AG20443 (cell line): Measurements from ENCODE around the gene SIGLEC9.

Experiments used
- DNase-seq: peaks from one replicate; pipeline ENCODE4 v3.0.0; 2012; ENCODE audit warnings: low spot score, mixed read lengths

SIGLEC9 gene

DNA sequence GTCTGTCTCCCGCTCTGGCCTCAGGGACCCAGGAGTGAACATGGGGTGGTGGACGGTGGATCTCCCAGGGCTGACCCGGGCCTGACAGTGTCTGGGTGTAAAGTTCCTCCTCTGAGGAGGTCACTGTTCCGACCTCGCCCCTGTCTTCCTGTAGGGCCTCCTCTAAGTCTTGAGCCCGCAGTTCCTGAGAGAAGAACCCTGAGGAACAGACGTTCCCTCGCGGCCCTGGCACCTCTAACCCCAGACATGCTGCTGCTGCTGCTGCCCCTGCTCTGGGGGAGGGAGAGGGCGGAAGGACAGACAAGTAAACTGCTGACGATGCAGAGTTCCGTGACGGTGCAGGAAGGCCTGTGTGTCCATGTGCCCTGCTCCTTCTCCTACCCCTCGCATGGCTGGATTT is at the start of gene SIGLEC9:
SIGLEC9 (plus strand) TSS at position 178 of the 400 bp plus-strand sequence; CDS start at position 247, 69 bp downstream.
- DNase-seq, result no peak

DNA sequence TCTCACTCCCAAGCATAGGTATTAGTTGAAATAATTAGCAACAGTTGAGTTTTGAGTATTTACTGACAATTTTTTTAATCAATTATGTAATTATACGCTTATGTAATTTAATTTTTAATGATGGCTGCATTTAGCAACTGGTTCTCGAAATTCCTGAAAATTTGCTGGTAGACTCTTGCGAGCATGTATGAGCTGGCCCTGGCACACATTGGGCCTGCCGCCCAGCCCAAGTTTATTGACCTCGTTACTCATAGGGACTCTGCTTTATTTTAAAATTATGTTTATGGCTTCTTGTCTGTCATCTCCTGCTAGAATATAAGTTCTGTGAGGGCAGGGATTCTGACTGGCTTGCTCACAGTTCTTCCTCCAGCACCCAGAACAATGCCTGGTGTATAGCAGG is 48.7 kb upstream of the SIGLEC9 start:
- no peak for DNase-seq

DNA sequence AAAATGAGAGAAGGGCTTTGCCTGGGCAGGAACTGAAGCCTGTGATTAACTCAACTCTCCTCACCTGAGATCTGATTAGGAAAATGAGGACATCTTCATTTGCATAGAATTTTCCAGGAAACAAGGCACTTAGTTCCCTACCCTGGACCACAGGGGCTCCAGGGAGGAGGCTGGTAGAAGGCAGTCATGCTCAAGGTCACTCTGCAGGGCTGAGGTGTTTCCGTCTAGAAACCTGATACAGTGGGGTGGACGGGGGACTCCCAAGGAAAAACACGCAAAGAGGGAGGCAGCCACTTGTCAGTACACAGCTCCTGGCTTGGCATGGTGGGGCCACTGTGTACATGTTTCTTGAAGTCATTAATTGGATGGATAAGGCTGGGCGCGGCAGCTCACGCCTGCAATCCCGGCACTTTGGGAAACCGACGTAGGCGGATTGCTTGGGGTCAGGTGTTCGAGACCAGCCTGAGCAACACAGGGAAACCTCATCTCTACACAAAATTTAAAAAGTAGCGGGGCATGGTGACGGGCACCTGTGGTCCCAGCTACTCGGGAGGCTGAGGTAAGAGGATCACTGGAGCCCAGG is 48.0 kb upstream of the SIGLEC9 start:
- no peak for DNase-seq

DNA sequence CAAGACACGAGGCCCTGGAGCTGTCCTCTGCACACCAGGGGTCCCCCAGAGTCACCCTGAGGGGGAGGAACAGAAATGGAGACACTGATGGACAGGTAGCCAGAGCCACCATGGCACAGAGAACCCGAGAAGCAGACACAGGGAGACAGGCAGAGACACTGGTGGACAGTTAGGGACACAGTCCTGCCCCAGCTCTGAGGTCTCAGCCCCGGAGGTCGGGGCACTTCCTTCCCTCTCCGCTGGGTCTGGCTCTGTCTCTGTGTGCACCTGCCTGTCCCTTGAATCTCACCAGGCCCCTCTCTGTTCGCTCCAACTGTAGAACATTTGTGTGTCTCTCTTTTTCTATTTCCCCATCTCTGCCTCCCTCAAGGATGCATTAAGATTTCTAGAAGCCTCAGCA is 46.6 kb upstream of the SIGLEC9 start:
- DNase-seq, result no peak

DNA sequence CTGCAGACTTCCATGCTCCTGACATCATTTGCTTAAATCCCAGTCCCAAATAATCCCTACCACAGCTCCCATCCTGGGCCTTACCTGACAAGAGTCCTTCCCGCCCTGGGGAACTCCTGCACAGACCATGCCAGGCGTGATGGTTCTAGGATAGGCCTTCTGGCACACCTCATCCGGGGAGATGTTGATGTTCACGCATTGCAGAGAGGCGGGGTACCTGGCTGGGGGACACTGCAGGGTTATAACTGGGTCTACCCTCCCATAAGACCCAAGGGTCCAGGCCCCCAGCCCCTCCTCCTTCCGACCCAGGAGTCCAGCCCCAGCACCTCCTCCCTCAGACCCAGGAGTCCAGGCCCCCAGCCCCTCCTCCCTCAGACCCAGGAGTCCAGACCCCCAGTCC is 46.0 kb upstream of the SIGLEC9 start:
- DNase-seq, result no peak

DNA sequence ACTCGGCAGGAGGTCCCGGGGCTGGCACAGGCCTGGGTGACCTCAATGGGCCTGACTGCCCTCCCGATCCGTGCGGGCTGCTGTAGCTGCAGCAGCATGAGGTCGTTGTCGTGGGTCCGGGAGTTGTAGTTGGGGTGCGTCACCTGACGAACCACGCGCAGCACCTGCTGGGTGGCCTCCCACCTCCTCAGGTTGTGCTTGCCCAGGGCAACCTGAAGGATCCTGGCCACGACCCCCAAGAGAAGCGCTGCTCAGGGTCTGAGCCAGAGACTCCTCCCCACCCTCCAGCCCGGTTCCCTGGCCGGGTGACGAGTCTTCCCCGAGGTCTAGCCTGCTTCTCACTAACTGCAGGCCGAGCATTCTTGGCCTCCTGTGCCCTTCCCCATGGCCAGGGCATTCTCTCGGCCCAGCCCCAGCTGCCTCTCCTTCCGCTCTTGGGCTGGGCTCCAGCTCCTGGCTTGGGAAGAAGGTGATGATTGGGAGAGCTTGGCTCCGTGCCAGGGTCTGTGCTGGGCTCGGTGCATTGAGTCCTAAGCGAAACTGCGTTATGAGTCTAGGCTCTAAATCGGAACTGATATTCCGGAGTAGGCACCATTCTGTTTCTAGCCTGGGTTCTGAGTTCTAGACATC is 45.1 kb upstream of the SIGLEC9 start:
- no peak for DNase-seq

DNA sequence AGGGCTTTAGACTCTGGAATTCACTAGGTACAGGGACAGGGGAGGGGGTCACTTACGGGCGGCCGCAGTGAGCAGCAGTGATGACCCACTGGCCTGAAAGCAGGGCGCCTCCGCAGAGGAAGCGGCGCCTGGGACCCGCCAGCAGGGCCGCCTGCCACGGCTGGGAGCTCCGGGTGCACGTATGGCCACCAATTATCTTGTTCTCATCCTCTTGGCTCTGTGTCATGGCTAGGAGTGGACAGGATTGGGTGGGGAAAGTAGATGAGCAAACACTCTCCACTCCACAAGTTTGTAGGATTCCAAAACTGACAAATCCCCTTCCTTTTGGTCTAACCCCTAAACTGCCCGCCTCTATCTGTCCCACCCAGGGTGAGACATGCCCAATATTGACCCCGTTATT is 43.2 kb upstream of the SIGLEC9 start:
- no peak for DNase-seq

DNA sequence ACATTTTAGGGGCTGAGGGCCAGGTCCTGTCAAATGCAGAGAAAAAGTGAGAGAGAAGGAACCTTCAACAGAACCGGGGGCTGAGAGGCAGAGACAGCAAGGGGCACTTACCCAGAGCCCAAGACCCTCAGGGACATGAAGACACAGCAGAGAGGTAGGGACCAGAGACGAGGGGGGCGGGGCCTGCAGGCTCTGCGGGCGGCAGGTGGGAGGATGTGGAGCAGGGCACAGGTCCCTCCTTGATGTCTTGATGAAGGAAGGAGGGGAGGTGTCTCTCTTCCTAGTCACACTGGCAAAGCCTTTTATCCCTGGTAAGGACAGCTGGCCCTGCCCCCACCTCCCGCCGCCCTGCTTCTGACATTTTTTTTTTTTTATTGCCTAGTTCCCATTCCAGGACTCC is 42.1 kb upstream of the SIGLEC9 start, which contains the start of gene KLK14:
KLK14 (minus strand) TSS at position 277 of the 400 bp plus-strand sequence; CDS start at position 4, 273 bp downstream.
- DNase-seq, result no peak

DNA sequence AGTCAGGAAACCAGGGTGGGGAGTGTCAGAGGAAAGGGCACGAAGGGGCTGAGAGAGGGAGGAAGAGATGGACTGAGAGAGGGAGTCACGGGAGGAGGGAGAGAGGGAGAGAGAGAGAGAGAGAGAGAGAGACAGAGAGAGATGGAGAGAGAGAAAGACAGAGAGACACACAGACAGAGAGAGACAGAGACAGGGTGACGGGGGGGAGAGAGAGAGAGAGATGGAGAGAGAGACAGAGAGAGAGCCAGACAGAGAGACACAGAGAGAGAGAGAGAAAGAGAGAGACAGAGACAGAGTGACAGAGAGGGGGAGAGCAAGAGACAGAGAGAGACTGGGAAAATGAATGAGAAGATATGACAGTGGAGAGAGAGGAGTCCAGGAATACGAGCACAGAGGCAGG is 41.5 kb upstream of the SIGLEC9 start:
- no peak for DNase-seq

DNA sequence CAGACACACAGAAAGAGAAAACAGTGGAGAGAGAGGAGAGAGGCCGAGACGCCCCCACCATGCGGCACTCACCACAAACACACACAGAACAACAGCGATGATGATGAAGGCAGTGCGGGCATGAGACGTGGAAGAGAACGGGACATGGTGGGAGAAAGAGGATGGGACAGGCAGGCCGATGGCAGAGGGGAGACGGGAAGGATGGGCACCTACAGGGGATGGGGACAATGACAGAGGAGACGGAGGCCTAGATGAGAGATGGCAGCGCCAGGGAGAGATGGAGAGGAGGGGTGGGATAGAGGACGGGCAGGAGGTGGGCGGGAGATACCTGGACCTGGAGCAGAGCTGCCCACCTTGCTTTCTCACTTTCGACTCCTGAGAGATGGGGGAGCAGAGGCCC is 40.9 kb upstream of the SIGLEC9 start:
- no peak for DNase-seq

DNA sequence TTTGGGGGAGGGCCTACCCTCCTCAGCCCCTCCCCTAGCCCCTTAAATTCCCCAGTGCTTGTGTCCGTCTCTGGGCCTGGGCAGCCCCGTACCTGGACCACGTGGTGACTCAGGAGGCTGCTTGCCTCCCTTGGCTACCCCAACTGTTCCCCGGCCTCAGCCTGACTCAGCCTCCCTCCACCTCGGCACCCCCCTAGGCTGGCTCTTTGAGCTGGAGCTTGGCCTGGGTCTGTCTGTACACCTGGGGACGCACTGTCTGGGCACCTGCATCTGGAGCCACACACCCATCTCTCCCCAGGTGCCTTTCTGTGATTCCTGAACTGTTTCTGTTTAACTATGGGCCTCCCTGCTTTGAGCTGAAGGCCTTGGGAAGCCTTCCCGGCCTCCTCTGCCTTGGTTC is 40.2 kb upstream of the SIGLEC9 start:
- no peak for DNase-seq

DNA sequence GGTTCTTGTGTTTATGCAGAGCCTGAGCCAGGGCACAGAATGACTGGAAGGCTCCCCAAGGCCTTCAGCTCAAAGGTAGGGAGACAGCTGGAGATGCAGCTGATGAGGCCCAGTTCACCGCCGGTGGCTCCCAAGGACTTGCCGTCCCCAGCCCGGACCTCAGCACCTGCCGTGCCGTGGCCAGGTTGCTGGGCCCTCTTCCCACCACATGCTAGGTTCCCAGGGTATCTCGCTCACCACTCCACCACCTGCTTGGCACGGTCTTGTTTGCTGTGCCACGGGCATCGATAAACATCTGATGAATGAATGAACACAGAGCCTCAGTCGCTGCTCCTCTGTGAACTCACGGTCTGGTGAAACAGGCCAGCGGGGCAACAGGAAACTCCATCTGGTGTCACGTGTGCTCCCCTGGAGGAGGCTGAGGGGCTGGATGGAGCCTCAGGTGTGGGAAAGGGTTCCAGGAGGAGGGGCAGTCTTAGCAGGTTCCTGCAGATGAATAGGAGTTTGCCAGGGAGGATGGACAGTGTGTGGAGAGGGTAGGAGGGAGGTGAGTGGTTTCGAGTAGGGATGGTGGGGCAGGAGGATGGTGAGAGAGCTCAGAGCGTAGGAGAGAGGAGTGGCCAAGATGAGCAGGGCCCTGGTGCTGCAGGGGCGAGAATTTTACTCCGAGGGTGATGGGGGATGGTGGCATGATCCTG is 38.4 kb upstream of the SIGLEC9 start:
- no peak for DNase-seq

DNA sequence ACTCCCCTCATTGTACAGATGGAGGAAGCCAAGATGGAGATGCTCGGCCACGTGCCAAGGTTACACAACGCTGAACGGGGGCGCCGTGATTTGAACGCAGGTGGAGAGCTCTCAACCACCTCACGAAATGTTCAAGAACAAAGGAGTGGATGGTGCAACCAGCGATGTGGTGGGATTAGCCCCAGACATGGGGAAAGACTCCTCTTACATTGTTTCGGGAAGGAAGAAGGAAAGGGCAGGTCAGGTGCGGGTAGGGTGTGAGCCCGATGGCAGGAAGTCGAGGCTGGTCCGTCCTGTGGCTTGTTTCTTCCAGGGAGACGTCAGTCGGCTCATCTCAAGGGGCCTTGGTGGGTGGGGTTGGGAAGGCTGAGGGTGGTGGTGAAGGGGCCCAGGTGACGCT is 34.9 kb upstream of the SIGLEC9 start:
- DNase-seq, result no peak

DNA sequence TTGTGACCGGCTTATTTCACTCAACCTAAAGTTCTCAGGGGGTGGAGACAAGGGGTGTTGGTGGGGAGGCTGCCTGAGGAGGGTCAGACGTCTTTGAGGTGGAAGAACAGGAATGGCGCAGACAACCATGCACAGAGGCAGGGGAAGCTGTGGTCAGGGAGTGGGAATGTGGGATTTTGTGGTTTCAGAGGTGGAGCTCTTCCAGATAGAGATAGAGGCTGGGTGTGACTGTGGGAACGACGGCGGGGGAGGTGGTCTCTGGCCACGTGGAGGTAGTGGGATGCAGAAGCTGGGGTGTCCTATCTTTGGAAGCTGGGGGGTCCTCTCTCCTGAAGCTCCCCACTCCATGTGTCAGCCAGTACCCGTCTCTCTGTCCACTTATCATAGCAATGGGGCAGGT is 34.2 kb upstream of the SIGLEC9 start:
- DNase-seq, result no peak

DNA sequence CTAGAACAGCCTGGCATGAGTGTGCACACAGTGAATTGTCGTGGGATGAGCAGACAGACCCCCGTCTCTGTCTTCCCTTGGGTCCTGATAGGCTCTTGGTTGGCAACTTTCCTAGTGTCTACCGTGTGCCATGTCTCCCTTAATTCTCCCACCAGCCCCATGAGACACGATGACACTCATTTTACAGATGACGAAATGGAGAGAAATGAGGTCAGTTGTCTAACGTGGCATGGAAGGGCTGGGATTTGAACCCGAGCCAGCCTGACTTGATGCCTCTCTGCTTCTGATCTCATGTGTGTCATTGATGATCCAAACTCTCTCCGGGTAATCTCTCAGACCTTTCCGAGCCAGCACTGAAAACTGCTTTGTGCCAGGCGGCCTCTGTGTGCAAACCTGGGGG is 33.6 kb upstream of the SIGLEC9 start:
- no peak for DNase-seq

DNA sequence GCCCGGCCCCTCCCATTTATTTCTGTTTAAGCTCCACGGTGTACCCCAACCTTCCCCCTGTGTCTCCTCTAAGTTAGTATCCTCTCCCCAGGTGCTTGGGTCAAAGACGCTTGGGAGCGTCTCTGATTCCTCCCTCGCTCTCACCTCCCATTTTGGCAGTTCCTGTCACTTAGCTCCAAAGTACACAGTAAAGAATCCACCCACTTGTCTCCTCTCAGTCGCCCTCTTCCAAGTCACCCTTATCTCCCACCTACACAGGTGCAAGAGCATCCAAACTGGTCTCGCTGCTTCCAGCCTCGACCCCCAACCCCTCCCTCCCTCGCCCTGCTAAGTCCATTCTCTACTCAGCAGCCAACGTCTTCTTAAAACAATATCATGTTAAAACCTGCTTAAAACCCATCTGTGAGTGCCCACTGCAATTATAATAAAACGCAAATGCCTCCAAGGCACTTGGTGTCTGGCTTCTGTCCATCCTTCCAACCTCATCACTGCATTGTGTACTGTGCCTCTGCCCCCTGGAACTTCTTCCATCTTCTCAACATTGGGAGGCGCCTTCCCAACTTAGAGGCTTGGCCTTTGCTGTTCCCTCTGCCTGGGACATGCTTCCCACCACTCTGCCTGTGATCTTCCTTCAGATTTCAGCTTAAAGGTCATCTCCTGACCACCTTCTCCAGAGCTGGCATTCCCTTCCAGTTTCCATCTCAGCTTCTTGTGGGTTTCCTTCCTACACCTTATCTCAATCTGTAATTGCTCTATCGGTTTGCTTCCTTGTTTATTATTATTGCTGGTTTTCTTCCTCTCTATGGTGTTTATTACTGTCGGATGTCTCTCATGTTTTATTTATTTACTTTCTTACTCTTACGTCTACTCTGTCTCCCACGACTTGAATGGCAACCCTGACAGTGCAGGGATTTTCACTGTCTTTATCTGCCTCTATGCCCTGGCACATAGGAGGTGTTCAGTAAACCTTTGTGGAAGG is 32.5 kb upstream of the SIGLEC9 start:
- no peak for DNase-seq

DNA sequence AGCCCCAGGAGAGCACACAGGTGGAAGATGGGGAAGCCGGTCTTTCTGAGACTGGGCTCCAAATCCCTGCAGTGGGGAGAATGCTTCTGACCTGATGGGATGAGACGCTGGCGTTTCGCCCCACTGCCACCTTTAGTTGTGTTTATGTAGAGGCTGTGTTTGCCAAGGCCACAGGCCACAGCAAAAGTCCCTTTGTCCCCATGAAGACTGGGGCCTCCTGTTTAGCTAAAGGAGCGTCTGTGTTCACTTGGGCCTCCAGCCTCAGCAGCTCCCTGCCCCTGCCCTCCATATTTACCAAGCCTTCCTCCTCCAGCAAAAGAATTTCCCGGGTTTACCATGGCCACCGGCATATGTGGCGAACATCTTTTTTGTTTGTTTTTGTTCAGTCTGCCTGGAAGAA is 31.6 kb upstream of the SIGLEC9 start:
- DNase-seq, result no peak

DNA sequence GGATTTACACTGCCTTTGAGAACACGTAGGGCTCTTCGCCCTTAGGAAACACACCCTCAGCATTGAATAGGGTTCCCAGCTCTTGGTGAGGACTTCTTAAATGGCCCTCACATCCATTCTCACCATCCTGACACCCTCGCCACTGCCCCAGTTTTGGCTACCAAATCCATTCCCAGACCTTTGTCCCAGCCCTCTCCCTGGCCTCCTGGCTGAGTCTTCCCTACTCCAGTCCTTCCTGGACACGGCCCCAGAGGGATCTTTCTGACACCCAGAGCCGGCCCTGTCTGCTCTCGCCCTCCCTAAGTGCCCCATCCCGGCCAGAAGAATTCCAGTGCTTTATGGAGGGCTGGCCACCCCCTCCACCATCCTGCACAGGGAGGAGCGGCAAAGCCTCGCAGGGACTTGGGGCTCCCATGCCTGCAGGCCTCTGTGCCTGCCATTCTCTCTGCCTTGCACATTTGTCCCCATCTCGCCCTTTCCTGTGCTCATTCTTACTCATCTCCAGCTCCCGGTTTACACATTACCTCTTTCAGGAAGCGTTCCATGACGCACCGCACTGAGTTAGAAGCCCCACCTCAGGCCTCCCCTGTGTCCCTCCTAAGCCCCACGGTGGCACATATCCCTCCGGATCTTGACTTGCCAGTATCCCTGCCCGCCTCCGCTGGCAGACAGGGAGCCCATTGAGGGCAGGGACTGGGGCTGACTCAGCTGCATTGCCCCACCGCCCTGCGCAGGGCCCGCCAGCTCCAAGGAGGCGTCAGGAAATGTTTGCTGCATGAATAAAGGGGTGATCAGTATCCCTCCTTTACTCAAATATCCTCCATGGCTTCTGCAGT is 31.0 kb upstream of the SIGLEC9 start:
- no peak for DNase-seq

DNA sequence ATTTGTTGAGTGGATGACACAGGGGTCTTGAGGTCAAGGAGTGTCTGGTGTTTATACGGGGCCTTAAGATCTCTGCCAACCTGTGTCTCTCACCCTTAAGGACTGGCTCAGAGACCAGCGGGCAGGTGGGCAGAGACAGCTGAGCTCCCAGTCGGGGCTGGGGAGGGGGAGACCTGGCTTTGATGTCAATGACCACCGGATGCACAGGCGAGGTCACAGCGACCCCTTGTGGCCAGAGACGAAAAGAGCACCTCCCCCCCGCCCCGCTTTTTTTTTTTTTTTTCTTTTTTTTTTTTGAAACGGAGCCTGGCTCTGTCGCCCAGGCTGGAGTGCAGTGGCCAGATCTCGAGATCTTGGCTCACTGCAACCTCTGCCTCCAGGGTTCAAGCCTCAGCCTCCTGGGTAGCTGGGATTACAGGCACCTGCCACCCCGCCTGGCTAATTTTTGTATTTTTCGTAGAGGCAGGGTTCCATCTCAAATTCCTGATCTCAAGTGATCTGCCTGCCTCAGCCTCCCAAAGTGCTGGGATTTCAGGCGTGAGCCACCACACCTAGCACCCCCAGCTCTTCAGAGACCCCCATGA is 29.9 kb upstream of the SIGLEC9 start:
- peak; percentile 59 for DNase-seq

DNA sequence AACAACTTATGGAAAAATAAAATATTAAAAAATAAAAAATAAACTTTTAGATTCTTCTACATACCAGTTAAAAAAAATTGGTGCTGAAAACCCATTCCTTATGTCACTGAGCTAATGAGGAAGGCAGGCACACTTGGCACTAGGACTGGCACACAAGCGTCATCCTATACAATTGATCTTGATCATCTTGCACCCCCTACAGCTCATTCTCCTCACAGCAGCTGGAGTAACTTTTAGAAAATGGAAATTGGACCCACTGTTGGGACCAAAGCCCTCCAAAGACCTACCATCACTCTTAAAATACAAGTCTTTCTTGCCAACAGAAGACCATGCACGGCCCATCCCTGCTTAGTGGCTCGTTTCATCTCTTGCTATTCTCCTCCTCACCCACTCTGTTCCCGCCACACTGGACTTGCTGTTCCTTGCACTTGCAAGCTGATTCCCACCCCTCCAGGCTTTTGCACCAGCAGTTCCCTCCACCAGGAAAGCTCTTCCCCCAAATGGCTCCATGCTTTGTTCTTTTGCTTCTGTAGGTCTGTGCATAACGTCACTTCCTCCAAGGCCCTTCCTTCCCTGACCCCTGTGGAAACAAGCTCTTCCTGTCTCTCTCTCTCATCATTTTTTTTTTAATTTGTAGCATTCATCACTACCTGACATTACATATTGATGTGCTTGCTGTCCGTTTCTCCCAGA is 28.1 kb upstream of the SIGLEC9 start:
- no peak for DNase-seq
